Keratinocyte (primary cell): ENCODE data around the gene MYH2. TPM values are rescaled to one million over a fixed set of nuclear protein-coding genes. Genes with fewer than 3 reads are reported as not detected.

Experiments
- DNase-seq: peaks from one replicate; pipeline ENCODE4 v3.0.0-alpha.2; 2011; ENCODE audit warnings: low read depth, missing footprints, low spot score
- FAIRE-seq: peaks from 2 replicates; lab custom pipeline; 2011; peaks lifted over from hg19 to GRCh38; lab: Jason Lieb, UNC
- H2AFZ ChIP-seq: 2 replicates; pipeline ENCODE4 v1.6.0; 2012; ENCODE audit warnings: low read length, control low read depth, inconsistent platforms; ENCODE audit not compliant: control insufficient read depth
- H3K27ac ChIP-seq: 2 replicates; pipeline ENCODE4 v1.5.1; 2011; ENCODE audit warnings: low read length; ENCODE audit not compliant: control insufficient read depth, insufficient read depth
- H3K27me3 ChIP-seq: 3 replicates; pipeline ENCODE4 v1.6.0; 2011; ENCODE audit warnings: low read length; ENCODE audit not compliant: control insufficient read depth, insufficient read depth; ENCODE audit errors: extremely low read depth
- H3K36me3 ChIP-seq, 2 experiments: 2 replicates in 1 of 2; 3 replicates in 1 of 2; pipeline ENCODE4 v1.5.1; 2011; ENCODE audit warnings: low read length in 2 of 2, mild to moderate bottlenecking in 1 of 2; ENCODE audit not compliant: control insufficient read depth in 2 of 2, insufficient read depth in 2 of 2; ENCODE audit errors: extremely low read depth in 1 of 2
- H3K4me1 ChIP-seq: 3 replicates; pipeline ENCODE4 v1.5.1; 2011; ENCODE audit warnings: low read length; ENCODE audit not compliant: control insufficient read depth, insufficient read depth; ENCODE audit errors: extremely low read depth
- H3K4me2 ChIP-seq: 3 replicates; pipeline ENCODE4 v1.6.0; 2011; ENCODE audit warnings: low read depth, low read length; ENCODE audit not compliant: control insufficient read depth, insufficient read depth; ENCODE audit errors: extremely low read depth
- H3K4me3 ChIP-seq, 3 experiments: fragments of 200-600 bp in 1 of 3; sonication (generic) in 1 of 3; 2 replicates in 2 of 3; 3 replicates in 1 of 3; pipeline ENCODE4 v1.5.1; 2011 to 2016; ENCODE audit warnings: low read length in 3 of 3, mild to moderate bottlenecking in 3 of 3, control low read depth in 2 of 3, inconsistent platforms in 1 of 3, low read depth in 1 of 3, mixed read lengths in 1 of 3, mixed run types in 1 of 3, moderate library complexity in 1 of 3; ENCODE audit not compliant: control insufficient read depth in 2 of 3, insufficient read depth in 2 of 3; ENCODE audit errors: extremely low read depth in 1 of 3
- H3K79me2 ChIP-seq: 2 replicates; pipeline ENCODE4 v1.6.0; 2012; ENCODE audit warnings: low read length; ENCODE audit not compliant: control insufficient read depth, insufficient read depth
- H3K9ac ChIP-seq: 3 replicates; pipeline ENCODE4 v1.6.0; 2011; ENCODE audit warnings: low read length; ENCODE audit not compliant: control insufficient read depth, insufficient read depth; ENCODE audit errors: extremely low read depth
- H3K9me1 ChIP-seq: 3 replicates; pipeline ENCODE4 v1.6.0; 2011; ENCODE audit warnings: low read length; ENCODE audit not compliant: control insufficient read depth, insufficient read depth; ENCODE audit errors: extremely low read depth
- H3K9me3 ChIP-seq: 2 replicates; pipeline ENCODE4 v1.5.1; 2012; ENCODE audit warnings: low read depth, low read length; ENCODE audit not compliant: control insufficient read depth
- H4K20me1 ChIP-seq: 3 replicates; pipeline ENCODE4 v1.6.0; 2011; ENCODE audit warnings: low read length; ENCODE audit not compliant: control insufficient read depth, insufficient read depth; ENCODE audit errors: extremely low read depth
- EZH2 ChIP-seq: IDR thresholded peaks from one replicate; pipeline ENCODE4 v1.6.1; 2012; ENCODE audit warnings: inconsistent platforms, mild to moderate bottlenecking, low read length, moderate library complexity
- dilution Hi-C: fragments of 300-500 bp; cut with MboI; formaldehyde crosslinking; loops from one replicate; pipeline ENCODE4 v1.7.0; 2020; ENCODE audit warnings: low sequenced_read_pairs; ENCODE audit not compliant: extremely low pct_ligation_motif_present
- polyA plus RNA-seq, 5 experiments: library from polyadenylated mRNA; depleted of rRNA in 3 of 5; stranded (reverse) in 3 of 5; stranded (forward) in 1 of 5; unstranded in 1 of 5; fragments of >200 nt; gene quantifications; 1 replicate in 1 of 5; 2 replicates in 3 of 5; 3 replicates in 1 of 5; pipeline versions ENCODE4 v1.2.1 to v1.2.3, GENCODE V29; 2011 to 2012; ENCODE audit warnings: missing spikeins in 2 of 5, low read depth in 1 of 5, low replicate concordance in 1 of 5
- TF ChIP-seq, protein P1 (sequence below), 3 experiments: IDR thresholded peaks in 1 of 3; conservative IDR thresholded peaks in 1 of 3; optimal IDR thresholded peaks in 1 of 3; 2 replicates in 2 of 3; 3 replicates in 1 of 3; pipeline versions ENCODE3 to v1.5.1; 2011; ENCODE audit warnings: low read length in 3 of 3, mild to moderate bottlenecking in 3 of 3, moderate library complexity in 2 of 3, control low read depth in 1 of 3, inconsistent platforms in 1 of 3; ENCODE audit not compliant: insufficient read depth in 2 of 3; ENCODE audit errors: extremely low read depth in 1 of 3

MYH2 gene
- polyA plus RNA-seq, 1 donor (not counting 4 experiments of a cell fraction or from before 2014, with no cell fraction given): not detected

DNA sequence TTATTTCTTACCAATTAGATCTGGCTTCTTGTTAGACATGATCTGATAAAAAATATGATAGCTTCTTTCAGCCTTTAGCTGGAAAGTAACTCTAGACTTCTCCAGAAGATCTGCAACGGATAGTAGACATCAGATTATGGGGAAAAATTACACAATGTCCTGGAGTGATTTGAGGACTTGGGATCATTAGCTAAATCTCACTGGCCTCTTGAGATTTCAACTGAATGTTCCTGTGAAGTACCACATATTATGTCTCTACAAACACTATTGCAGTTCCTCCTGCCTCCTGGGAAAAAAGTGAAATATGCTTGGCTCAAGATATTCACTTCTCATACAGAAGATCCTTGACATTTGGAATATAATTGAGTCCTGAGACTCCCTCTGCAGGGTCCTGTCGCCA lies 36.6 kb downstream of the MYH2 start:
- H3K9me3 ChIP-seq: no peaks in the 10 kb centered on the region
- dilution Hi-C loops: no loop called here

DNA sequence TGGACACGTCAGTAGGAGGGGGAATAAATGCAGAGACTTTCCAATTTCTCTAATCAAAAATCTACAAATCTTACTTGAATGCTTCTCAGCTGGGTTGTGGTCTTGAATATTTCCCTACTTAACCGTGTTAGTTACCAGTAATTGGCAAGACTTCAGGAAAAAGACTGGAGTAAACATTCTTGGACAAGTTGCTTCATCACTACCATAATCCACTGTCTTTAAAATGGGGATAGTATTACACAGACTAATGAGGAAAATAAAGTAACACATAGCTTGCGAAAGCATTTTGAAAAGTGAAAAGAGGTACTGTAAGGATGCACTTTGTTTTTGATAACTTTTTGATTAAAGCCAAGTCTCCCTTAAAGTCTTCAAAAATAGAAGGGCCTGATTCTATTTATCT lies 49.5 kb downstream of the MYH2 start:
- no peak overlapping the region for H3K27ac ChIP-seq
- no peaks in the 10 kb centered on the region for H3K27me3 ChIP-seq
- dilution Hi-C loops: no loop called here
- no peaks in the 10 kb centered on the region for H3K79me2 ChIP-seq
- H3K4me3 ChIP-seq: no peak overlapping the region
- H3K4me2 ChIP-seq: no peak overlapping the region
- no peaks in the 10 kb centered on the region for H4K20me1 ChIP-seq
- no peaks in the 10 kb centered on the region for H3K9me3 ChIP-seq
- TF ChIP-seq EZH2: no peak
- TF ChIP-seq, protein P1, sequence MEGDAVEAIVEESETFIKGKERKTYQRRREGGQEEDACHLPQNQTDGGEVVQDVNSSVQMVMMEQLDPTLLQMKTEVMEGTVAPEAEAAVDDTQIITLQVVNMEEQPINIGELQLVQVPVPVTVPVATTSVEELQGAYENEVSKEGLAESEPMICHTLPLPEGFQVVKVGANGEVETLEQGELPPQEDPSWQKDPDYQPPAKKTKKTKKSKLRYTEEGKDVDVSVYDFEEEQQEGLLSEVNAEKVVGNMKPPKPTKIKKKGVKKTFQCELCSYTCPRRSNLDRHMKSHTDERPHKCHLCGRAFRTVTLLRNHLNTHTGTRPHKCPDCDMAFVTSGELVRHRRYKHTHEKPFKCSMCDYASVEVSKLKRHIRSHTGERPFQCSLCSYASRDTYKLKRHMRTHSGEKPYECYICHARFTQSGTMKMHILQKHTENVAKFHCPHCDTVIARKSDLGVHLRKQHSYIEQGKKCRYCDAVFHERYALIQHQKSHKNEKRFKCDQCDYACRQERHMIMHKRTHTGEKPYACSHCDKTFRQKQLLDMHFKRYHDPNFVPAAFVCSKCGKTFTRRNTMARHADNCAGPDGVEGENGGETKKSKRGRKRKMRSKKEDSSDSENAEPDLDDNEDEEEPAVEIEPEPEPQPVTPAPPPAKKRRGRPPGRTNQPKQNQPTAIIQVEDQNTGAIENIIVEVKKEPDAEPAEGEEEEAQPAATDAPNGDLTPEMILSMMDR (optimal IDR thresholded peaks at IDR 0.05 in 1 of 3, IDR thresholded peaks at IDR 0.05 in 1 of 3, conservative IDR thresholded peaks at IDR 0.05 in 1 of 3; ENCODE audit: extremely low read depth in 1 of 3, insufficient read depth in 2 of 3, low read length in 3 of 3): no peak
- no peak overlapping the region for H2AFZ ChIP-seq
- no peak for DNase-seq
- H3K4me1 ChIP-seq: no peaks in the 10 kb centered on the region
- H3K9me1 ChIP-seq: no peaks in the 10 kb centered on the region
- no peaks in the 10 kb centered on the region for H3K36me3 ChIP-seq
- no peak overlapping the region for H3K9ac ChIP-seq
- FAIRE-seq: no peak

More for the DNA sequence above, 36.6 kb downstream of the MYH2 start:
- Histone ChIP-seq H3K4me2 (no peak overlapping the region), H4K20me1 (no peaks in the 10 kb centered on the region), H3K4me1 (no peaks in the 10 kb centered on the region), H3K27me3 (no peaks in the 10 kb centered on the region), H3K4me3 (no peak overlapping the region), H3K36me3 (no peaks in the 10 kb centered on the region), H3K79me2 (no peaks in the 10 kb centered on the region), H3K27ac (no peak overlapping the region), H3K9ac (no peak overlapping the region), H2AFZ (no peak overlapping the region), H3K9me1 (no peaks in the 10 kb centered on the region)
- DNase-seq: no peak
- FAIRE-seq: no peak
- no peak for TF ChIP-seq EZH2
- TF ChIP-seq, protein P1 (optimal IDR thresholded peaks at IDR 0.05 in 1 of 3, IDR thresholded peaks at IDR 0.05 in 1 of 3, conservative IDR thresholded peaks at IDR 0.05 in 1 of 3; ENCODE audit: extremely low read depth in 1 of 3, insufficient read depth in 2 of 3, low read length in 3 of 3): no peak
